IPS-NIHi7 (cell line): ENCODE measurements around the gene RACGAP1.

Experiments
- DNase-seq: peaks from one replicate; pipeline ENCODE4 v3.0.0; 2012; ENCODE audit warnings: mixed read lengths; ENCODE audit errors: extremely low spot score

The RACGAP1 gene

DNA sequence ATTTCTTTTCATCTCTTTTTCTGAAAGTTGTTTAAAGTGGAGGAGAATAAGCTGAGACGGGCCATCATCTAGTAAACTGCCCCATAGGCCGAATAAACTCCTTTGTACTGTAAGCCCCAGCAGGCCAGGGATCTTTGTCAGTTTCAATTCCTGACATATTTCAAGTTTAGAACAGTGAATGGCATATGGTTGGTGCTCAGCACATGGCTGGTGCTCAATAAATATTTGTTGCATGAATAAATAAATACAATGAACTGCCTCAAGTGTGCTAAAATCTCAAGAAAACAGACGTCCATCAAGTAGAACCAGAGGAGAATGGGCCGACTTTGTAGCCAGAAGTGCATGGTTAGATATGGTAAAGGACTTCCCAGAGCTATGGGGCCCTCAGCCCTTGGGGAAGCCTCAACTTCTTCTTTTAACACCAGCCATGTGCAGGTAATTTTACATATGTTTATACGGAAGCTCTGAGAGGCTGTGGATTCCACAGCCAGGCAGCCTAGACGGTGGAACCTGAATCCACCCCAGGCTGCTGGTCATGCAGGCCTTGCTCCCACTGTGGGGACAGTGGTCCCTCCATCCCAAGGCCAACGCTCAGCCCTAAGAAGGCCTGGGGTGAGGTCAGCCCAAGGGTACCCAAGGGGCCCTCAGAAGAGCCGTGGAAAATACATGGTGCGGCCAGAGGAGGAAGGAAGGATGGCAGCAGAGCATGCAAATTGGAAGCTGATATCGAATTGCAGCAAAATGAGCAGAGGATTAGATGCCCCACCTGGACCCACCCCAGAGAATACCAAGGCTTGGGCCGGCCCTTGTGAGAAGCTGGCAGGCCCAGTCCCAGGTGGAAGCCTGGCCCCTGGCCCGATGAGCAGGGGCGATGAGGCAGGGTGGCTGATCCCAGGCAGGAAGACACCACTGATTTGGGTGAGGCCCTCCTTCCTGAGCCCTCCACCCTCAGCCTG is 83.5 kb downstream of the RACGAP1 start:
- DNase-seq, result no peak

DNA sequence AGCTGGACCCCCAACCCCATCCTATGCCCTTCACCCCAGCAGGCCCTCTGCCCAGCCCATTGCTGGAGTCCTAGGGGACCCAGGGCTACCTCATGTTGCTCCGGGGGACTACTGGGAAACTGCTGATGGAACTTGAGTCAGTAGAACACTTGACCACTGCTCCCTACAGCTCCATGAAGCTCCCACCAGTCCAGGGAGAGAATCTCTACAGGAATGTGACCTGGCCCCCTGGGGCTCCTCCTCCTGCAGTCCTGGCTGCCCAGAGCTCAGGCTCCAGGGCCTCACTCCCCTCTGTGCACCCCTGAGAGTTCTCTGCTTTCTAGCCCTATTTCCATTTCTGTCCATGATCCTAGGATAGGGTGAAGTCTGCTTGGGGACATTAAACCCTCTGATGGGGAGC is 85.6 kb downstream of the RACGAP1 start:
- DNase-seq, result no peak

DNA sequence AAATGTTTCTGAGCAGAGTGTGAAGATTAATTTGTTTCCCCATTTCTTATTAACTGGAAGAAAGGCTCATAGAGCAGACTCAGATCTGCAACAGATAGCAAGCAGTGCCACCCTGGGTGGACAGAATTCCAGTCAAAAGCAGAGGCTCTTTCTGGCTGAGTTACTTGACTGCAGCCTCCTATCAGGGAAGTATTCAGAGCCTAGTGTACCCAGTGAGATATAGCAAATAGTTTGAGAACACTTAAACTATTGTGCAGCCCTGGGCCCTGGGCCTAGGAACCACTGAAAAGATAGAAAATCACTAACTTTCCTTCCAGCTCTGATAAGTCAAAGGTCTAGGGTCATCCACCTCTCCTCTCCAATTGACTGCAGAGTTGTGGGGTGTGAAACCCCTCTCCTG is 86.0 kb downstream of the RACGAP1 start:
- DNase-seq, result no peak
